CD8-positive, alpha-beta memory T cell (primary cell): ENCODE results near the gene TOM1L2. TPM values are rescaled to one million over a fixed set of nuclear protein-coding genes. Genes with fewer than 3 reads are reported as not detected.

Experiments
- CTCF ChIA-PET: fragments of 350-600 bp; sonication (Branson Sonifier 250); formaldehyde crosslinking; loops from one replicate; lab custom pipeline; 2021; ENCODE audit warnings: antibody characterized with exemption; lab: Charles Lee
- POLR2A ChIA-PET: fragments of 350-600 bp; sonication (Branson Sonifier 250); formaldehyde crosslinking; loops from one replicate; lab custom pipeline; 2021; ENCODE audit warnings: antibody characterized with exemption; lab: Charles Lee
- DNase-seq, 5 donors: peaks; one replicate each; pipeline versions ENCODE4 v3.0.0 to v3.0.0-alpha.2; 2020 to 2022; ENCODE audit warnings: mixed read lengths in 1 of 5
- H3K27ac ChIP-seq: one replicate; pipeline ENCODE4 v1.7.0; 2013; ENCODE audit warnings: low read depth, mild to moderate bottlenecking, low read length, moderate library complexity
- H3K27me3 ChIP-seq: 2 replicates; pipeline ENCODE4 v1.7.0; 2013; ENCODE audit warnings: low read length, mild to moderate bottlenecking; ENCODE audit not compliant: insufficient read depth, poor library complexity, severe bottlenecking
- H3K36me3 ChIP-seq: 2 replicates; pipeline ENCODE4 v1.7.0; 2013; ENCODE audit warnings: mild to moderate bottlenecking, low read length, moderate library complexity; ENCODE audit not compliant: insufficient read depth
- H3K4me1 ChIP-seq: 2 replicates; pipeline ENCODE4 v1.7.0; 2013; ENCODE audit warnings: mild to moderate bottlenecking, low read length, moderate library complexity; ENCODE audit not compliant: insufficient read depth
- H3K4me3 ChIP-seq: 2 replicates; pipeline ENCODE4 v1.7.0; 2013; ENCODE audit warnings: mild to moderate bottlenecking, low read length
- H3K9me3 ChIP-seq: 2 replicates; pipeline ENCODE4 v1.7.0; 2013; ENCODE audit warnings: mild to moderate bottlenecking, low read length
- H3K27ac Mint-ChIP-seq, 8 donors: one replicate each; pipeline ENCODE4 v1.8.0; 2020 to 2021; ENCODE audit warnings: mixed read lengths in 8 of 8, mild to moderate bottlenecking in 6 of 8, inconsistent platforms in 3 of 8, moderate library complexity in 3 of 8
- H3K27me3 Mint-ChIP-seq, 2 donors: one replicate each; pipeline ENCODE4 v1.8.0; 2020 to 2021; ENCODE audit warnings: mixed read lengths in 2 of 2, mild to moderate bottlenecking in 1 of 2, moderate library complexity in 1 of 2
- H3K36me3 Mint-ChIP-seq, 3 donors: one replicate each; pipeline ENCODE4 v1.8.0; 2020 to 2021; ENCODE audit warnings: mixed read lengths in 3 of 3, inconsistent platforms in 1 of 3, mild to moderate bottlenecking in 1 of 3
- H3K4me1 Mint-ChIP-seq, 3 donors: one replicate each; pipeline ENCODE4 v1.8.0; 2020 to 2021; ENCODE audit warnings: mixed read lengths in 3 of 3, inconsistent platforms in 1 of 3, mild to moderate bottlenecking in 1 of 3
- H3K4me3 Mint-ChIP-seq, 7 donors: one replicate each; pipeline ENCODE4 v1.8.0; 2020 to 2021; ENCODE audit warnings: mixed read lengths in 7 of 7, mild to moderate bottlenecking in 6 of 7, moderate library complexity in 4 of 7, inconsistent platforms in 2 of 7
- H3K9me3 Mint-ChIP-seq, 5 donors: one replicate each; pipeline ENCODE4 v1.8.0; 2020 to 2022; ENCODE audit warnings: mixed read lengths in 5 of 5, mild to moderate bottlenecking in 3 of 5, moderate library complexity in 2 of 5, inconsistent platforms in 1 of 5
- polyA plus RNA-seq: library from polyadenylated mRNA; unstranded; fragments of 300-500 nt; fragmentation: Illumina TruSeq; gene quantifications from one replicate; pipeline ENCODE4 v1.2.3, GENCODE V29; 2021
- total RNA-seq, 2 experiments: library from RNA; stranded (reverse); gene quantifications; one replicate each; pipeline ENCODE4 v1.2.3, GENCODE V29; 2021

The TOM1L2 gene
- total and polyA plus RNA-seq, 3 experiments from 2014 or later = 6.5 to 11.3 (median 10.0) TPM

DNA sequence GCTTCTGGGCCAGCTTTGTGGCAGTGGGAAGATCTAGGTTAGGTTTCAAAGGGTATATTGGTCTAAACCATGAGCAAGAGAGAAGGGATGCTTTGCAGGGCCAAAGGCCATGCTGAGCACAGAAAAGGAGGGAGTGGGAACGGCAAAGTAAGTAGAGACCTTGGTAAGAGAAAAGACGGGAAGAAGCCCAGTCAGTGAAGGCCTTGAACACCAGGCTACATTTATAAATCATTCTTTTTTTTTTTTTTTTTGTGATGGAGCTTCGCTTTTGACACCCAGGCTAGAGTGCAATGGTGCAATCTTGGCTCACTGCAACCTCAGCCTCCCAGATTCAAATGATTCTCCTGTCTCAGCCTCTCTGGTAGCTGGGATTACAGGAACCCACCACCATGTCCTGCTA lies 18.1 kb downstream of the TOM1L2 start:
- ChIA-PET POLR2A (no interaction called here), CTCF (no interaction called here)
- no peak overlapping the region for H3K27ac ChIP-seq
- H3K4me3 ChIP-seq = no peak overlapping the region
- DNase-seq = no peak
- Mint-ChIP-seq H3K36me3 (peaks cover 5 to 20% (median 12%) of the 10 kb centered on the region in 3 donors), H3K27ac (peak overlapping the region in 3 of 8 donors; percentile 58 to 77 (median 62)), H3K4me1 (peaks cover 33 to 60% (median 39%) of the 10 kb centered on the region in 3 donors), H3K9me3 (no peaks in the 10 kb centered on the region), H3K27me3 (no peaks in the 10 kb centered on the region), H3K4me3 (no peak overlapping the region)
- H3K36me3 ChIP-seq = no peaks in the 10 kb centered on the region
- H3K27me3 ChIP-seq = no peaks in the 10 kb centered on the region
- no peaks in the 10 kb centered on the region for H3K9me3 ChIP-seq
- H3K4me1 ChIP-seq = peaks cover 27% of the 10 kb centered on the region

DNA sequence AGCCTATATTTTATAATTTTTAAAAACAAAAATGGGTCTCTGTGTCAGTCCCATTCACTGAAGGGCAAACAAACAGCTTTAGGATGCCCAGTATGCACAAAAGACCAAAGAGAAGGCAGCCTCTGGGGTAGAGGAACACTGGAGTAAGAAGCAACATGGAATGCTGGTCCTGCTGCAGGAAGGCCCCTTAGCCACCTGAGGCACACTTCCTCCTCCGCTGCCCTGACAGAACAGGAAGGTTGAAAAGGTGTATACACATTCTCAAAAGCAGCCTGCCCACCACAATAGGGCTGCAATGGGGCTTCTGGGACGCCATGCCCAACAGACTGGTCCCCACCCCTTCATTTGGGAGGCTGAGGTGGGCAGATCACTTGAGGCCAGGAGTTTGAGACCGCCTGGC lies 19.5 kb downstream of the TOM1L2 start:
- CTCF ChIA-PET = no interaction called here
- H3K9me3 Mint-ChIP-seq = no peaks in the 10 kb centered on the region
- H3K36me3 ChIP-seq = no peaks in the 10 kb centered on the region
- H3K4me3 ChIP-seq = no peak overlapping the region
- H3K27me3 ChIP-seq = no peaks in the 10 kb centered on the region
- DNase-seq = no peak
- H3K27me3 Mint-ChIP-seq = no peaks in the 10 kb centered on the region
- no peak overlapping the region for H3K4me3 Mint-ChIP-seq
- H3K36me3 Mint-ChIP-seq = peaks cover 5 to 22% (median 12%) of the 10 kb centered on the region in 3 donors
- no peak overlapping the region for H3K27ac ChIP-seq
- H3K9me3 ChIP-seq = no peaks in the 10 kb centered on the region
- H3K4me1 ChIP-seq = peaks cover 13% of the 10 kb centered on the region
- POLR2A ChIA-PET = no interaction called here
- H3K4me1 Mint-ChIP-seq = peaks cover 20 to 47% (median 25%) of the 10 kb centered on the region in 3 donors
- no peak overlapping the region for H3K27ac Mint-ChIP-seq

DNA sequence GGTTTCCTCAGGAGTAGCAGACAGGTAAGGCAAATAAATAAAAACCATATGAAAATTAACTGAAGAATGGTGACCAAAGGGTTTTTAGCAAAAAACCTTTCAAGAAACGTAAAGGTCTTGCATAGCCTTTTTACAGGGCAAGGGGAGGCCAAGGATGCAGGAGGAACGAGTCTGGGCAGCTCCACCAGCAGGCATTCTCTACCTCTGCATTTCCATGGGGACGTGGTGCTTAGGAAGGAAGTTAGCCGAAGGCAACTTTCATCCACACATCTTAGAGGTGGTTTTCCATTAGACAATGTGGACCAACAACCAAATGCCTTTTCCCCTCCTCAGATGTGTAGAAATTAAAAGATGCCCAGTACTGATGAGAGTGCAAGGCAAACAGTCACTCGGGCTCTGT lies 20.7 kb downstream of the TOM1L2 start:
- Mint-ChIP-seq H3K36me3 (peaks cover 5 to 23% (median 12%) of the 10 kb centered on the region in 3 donors), H3K27me3 (no peaks in the 10 kb centered on the region), H3K9me3 (no peaks in the 10 kb centered on the region), H3K4me3 (no peak overlapping the region), H3K4me1 (peaks cover 16 to 46% (median 17%) of the 10 kb centered on the region in 3 donors), H3K27ac (no peak overlapping the region)
- Histone ChIP-seq H3K4me3 (no peak overlapping the region), H3K9me3 (no peaks in the 10 kb centered on the region), H3K27ac (no peak overlapping the region), H3K4me1 (peaks cover 2% of the 10 kb centered on the region), H3K36me3 (no peaks in the 10 kb centered on the region), H3K27me3 (no peaks in the 10 kb centered on the region)
- no peak for DNase-seq
- ChIA-PET CTCF (no interaction called here), POLR2A (no interaction called here)

DNA sequence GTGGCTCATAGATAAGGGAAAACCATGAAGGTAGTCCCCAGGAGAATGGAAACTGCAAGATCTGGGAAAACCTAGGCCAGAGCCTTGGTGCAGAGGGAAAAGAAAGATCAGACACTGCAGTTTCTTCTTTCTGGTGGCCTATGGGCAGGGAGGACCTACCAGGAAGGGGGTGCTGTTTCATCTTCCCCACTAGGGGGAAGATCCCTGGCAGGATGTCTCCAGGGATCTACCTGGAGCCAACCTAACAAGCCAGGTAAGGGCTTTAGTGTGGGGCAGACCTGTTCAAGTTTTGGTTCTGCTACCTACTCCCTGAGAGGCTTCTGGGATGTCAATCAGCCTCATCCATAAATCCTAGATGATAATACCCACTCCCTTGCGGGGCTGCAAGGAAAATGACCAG lies 21.4 kb downstream of the TOM1L2 start:
- Histone ChIP-seq H3K36me3 (no peaks in the 10 kb centered on the region), H3K4me3 (no peak overlapping the region), H3K27me3 (no peaks in the 10 kb centered on the region), H3K9me3 (no peaks in the 10 kb centered on the region), H3K27ac (no peak overlapping the region), H3K4me1 (no peaks in the 10 kb centered on the region)
- H3K4me1 Mint-ChIP-seq = peaks cover 13 to 44% (median 14%) of the 10 kb centered on the region in 3 donors
- H3K4me3 Mint-ChIP-seq = no peak overlapping the region
- ChIA-PET POLR2A (no interaction called here), CTCF (no interaction called here)
- no peaks in the 10 kb centered on the region for H3K27me3 Mint-ChIP-seq
- H3K27ac Mint-ChIP-seq = peak overlapping the region in 1 of 8 donors; percentile 64
- no peaks in the 10 kb centered on the region for H3K9me3 Mint-ChIP-seq
- DNase-seq = no peak
- H3K36me3 Mint-ChIP-seq = peaks cover 2 to 20% (median 9%) of the 10 kb centered on the region in 3 donors

DNA sequence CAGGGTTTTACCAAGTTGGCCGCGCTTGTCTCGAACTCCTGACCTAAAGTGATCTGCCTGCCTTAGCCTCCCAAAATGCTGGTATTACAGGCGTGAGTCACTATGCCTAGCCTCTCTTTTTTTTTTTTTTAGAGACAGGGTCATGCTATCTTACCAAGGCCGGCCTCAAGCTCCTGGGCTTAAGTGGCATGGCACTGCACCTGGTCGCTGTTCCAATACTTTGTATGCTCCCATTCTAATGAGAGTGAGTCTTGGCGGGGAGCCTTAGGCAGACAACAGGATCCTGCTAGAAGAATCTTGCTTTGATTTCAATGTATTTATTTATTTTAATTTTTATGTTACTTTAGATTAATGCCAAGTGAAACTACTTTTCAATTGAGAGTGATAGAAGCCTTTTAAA lies 21.9 kb downstream of the TOM1L2 start:
- Histone ChIP-seq H3K36me3 (no peaks in the 10 kb centered on the region), H3K27me3 (no peaks in the 10 kb centered on the region), H3K4me3 (no peak overlapping the region), H3K27ac (no peak overlapping the region), H3K9me3 (no peaks in the 10 kb centered on the region), H3K4me1 (no peaks in the 10 kb centered on the region)
- Mint-ChIP-seq H3K4me1 (peaks cover 12 to 40% (median 12%) of the 10 kb centered on the region in 3 donors), H3K27ac (peak overlapping the region in 1 of 8 donors; percentile 32), H3K4me3 (no peak overlapping the region), H3K36me3 (peaks cover 0 to 16% (median 4%) of the 10 kb centered on the region in 3 donors), H3K27me3 (no peaks in the 10 kb centered on the region), H3K9me3 (no peaks in the 10 kb centered on the region)
- ChIA-PET POLR2A (no interaction called here), CTCF (no interaction called here)
- no peak for DNase-seq

DNA sequence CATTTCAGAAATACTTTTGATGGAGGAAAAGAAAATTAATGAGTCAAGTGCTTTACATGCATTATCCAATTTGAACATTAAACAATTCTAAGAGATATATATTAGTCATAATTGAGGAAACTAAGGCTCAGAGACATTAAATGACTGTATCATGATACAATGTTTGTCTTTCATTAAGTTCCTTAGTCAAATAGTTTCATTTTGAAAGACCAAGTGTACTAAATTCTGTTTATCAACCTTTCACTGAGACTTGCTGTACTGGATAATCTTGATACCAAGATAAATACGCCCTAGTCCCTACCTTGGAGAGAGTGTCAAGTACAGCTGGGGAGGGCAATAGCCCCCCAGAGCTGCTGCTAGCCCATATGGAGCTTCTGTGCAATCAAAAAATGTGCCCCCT lies 24.2 kb downstream of the TOM1L2 start:
- Histone ChIP-seq H3K27ac (no peak overlapping the region), H3K9me3 (no peaks in the 10 kb centered on the region), H3K27me3 (no peaks in the 10 kb centered on the region), H3K4me1 (peaks cover 18% of the 10 kb centered on the region), H3K36me3 (no peaks in the 10 kb centered on the region), H3K4me3 (no peak overlapping the region)
- Mint-ChIP-seq H3K36me3 (peaks cover 0 to 6% (median 0%) of the 10 kb centered on the region in 3 donors), H3K4me3 (peak overlapping the region in 1 of 7 donors; percentile 38), H3K27me3 (no peaks in the 10 kb centered on the region), H3K4me1 (peaks cover 14 to 42% (median 14%) of the 10 kb centered on the region in 3 donors), H3K27ac (peak overlapping the region in 1 of 8 donors; percentile 42), H3K9me3 (no peaks in the 10 kb centered on the region)
- ChIA-PET CTCF (interaction anchor here (1.2 to 2.0 kb wide), 2 partner anchors 9 to 19 kb away, joined by 4 to 5 read pairs; no protein-coding TSS in a partner anchor), POLR2A (no interaction called here)
- no peak for DNase-seq

DNA sequence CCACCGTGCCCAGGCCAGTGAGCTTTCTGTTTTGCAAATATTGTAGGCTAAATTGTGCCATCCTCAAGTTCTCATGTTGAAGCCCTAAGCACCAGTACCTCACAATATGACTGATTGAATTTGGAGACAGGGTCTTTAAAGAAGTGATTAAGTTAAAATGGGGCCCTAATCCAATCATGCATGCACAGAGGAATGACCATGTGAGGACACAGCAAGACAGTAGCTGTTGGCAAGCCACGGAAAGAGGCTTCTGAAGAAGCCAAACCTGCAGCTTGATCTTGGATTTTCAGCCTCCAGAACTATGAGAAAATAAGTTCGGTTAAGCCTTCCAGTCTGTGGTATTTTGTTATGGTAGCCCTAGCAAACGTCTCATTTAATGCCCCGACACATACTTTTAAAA lies 24.9 kb downstream of the TOM1L2 start:
- Histone ChIP-seq H3K4me1 (peaks cover 18% of the 10 kb centered on the region), H3K4me3 (no peak overlapping the region), H3K27ac (no peak overlapping the region), H3K27me3 (no peaks in the 10 kb centered on the region), H3K9me3 (no peaks in the 10 kb centered on the region), H3K36me3 (no peaks in the 10 kb centered on the region)
- no peak overlapping the region for H3K27ac Mint-ChIP-seq
- no peak for DNase-seq
- H3K9me3 Mint-ChIP-seq = no peaks in the 10 kb centered on the region
- H3K4me1 Mint-ChIP-seq = peaks cover 15 to 42% (median 15%) of the 10 kb centered on the region in 3 donors
- H3K4me3 Mint-ChIP-seq = no peak overlapping the region
- peaks cover 0 to 6% (median 0%) of the 10 kb centered on the region in 3 donors for H3K36me3 Mint-ChIP-seq
- ChIA-PET POLR2A (no interaction called here), CTCF (interaction anchor here (0.6 to 2.0 kb wide), 3 partner anchors 9 to 34 kb away, joined by 3 to 5 read pairs (median 4); no protein-coding TSS in a partner anchor)
- no peaks in the 10 kb centered on the region for H3K27me3 Mint-ChIP-seq

DNA sequence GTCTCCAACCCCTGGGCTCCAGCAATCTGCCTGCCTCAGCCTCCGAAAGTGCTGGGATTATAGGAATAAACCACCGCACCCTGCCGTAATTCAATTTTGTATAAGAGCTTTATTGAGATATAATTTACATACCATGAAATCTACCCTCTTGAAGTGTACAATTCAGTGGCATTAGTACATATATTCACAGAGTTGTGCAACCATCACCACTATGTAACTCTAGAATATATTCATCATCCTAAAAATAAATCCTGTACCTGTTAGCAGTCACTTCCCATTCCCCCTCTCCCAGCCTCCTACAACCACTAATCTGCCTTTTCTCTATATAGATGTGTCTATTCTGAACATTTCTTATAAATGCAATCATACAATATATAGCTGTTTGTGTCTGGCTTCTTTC lies 26.1 kb downstream of the TOM1L2 start:
- no peaks in the 10 kb centered on the region for H3K27me3 Mint-ChIP-seq
- peaks cover 0 to 6% (median 0%) of the 10 kb centered on the region in 3 donors for H3K36me3 Mint-ChIP-seq
- no peaks in the 10 kb centered on the region for H3K9me3 Mint-ChIP-seq
- Histone ChIP-seq H3K27me3 (no peaks in the 10 kb centered on the region), H3K36me3 (no peaks in the 10 kb centered on the region), H3K4me1 (peaks cover 18% of the 10 kb centered on the region), H3K9me3 (no peaks in the 10 kb centered on the region), H3K4me3 (no peak overlapping the region), H3K27ac (no peak overlapping the region)
- ChIA-PET CTCF (no interaction called here), POLR2A (no interaction called here)
- DNase-seq = no peak
- peaks cover 14 to 38% (median 15%) of the 10 kb centered on the region in 3 donors for H3K4me1 Mint-ChIP-seq
- H3K27ac Mint-ChIP-seq = no peak overlapping the region
- H3K4me3 Mint-ChIP-seq = no peak overlapping the region
